ENCODE data around the gene SERPINA12. TPM values are rescaled to one million over a fixed set of nuclear protein-coding genes. Genes with fewer than 3 reads are reported as not detected.

Gene SERPINA12
- total and polyA plus RNA-seq, 2 of the 13 experiments (the other 11 are each of a cell fraction or from before 2014, with no cell fraction given), result 0.08 TPM; not detected in 1

DNA sequence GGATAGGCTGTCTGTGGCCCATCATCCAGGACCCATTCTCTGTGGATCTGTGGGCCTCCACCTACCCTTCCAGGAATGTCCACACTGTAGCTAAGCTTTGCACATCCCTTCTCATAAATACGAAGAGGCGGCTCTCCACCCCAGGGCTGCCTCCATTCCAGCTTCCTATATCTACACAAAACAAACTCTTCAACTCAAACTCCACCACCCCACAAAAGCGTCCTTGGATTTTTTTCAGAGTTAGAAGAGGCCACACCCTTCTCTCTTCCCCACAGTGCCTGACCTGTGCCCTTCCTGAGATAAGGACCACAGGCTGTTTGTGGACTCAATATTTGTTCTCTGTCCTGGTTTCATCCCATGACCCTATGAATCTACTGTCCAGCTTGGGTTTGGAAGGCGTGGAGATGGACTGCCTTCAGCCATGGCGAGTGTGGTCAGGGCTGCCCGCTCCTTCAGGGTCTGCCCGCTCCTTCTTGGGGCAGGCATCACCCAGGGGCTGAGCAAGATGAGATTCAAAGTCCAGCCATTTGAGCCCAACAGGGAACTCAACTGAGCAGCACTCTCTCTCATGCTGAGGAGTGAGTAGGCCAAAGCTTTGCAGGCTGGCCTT, 13.0 kb upstream of the SERPINA12 start (continued):
- TF ChIP-seq ZNF10 (CRISPR knock-in tag; IDR thresholded peaks at IDR 0.05; ENCODE audit: borderline replicate concordance, low read depth), result no peak
- peak; percentile 65 for TF ChIP-seq ZNF343 (CRISPR knock-in tag; IDR thresholded peaks at IDR 0.05)
- peak; percentile 36; the same call in 1 of the 2 replicates for TF ChIP-seq STAG1 (CRISPR knock-in tag; IDR thresholded peaks at IDR 0.05)
- no peak for TF ChIP-seq ZNF24 (IDR thresholded peaks at IDR 0.05)
- no peak for TF ChIP-seq GATAD1 (CRISPR knock-in tag; IDR thresholded peaks at IDR 0.05)
- no peak for TF ChIP-seq ZNF660 (CRISPR knock-in tag; IDR thresholded peaks at IDR 0.05; ENCODE audit: borderline replicate concordance, low read depth)
- no peak for TF ChIP-seq ZNF577 (CRISPR knock-in tag; IDR thresholded peaks at IDR 0.05; ENCODE audit: borderline replicate concordance, low read depth)
- no peak for TF ChIP-seq GPN1 (CRISPR knock-in tag; IDR thresholded peaks at IDR 0.05; ENCODE audit: borderline replicate concordance)
- no peak for TF ChIP-seq ZNF33B (CRISPR knock-in tag; IDR thresholded peaks at IDR 0.05)
- TF ChIP-seq ZNF160 (CRISPR knock-in tag; IDR thresholded peaks at IDR 0.05), result no peak; the same call in 1 of the 2 replicates
- peak; percentile 90 for TF ChIP-seq HDAC2 (CRISPR knock-in tag; IDR thresholded peaks at IDR 0.05)
- TF ChIP-seq ZNF678 (CRISPR knock-in tag; IDR thresholded peaks at IDR 0.05), result no peak
- TF ChIP-seq PHF8 (CRISPR knock-in tag; IDR thresholded peaks at IDR 0.05), result no peak
- 0 out of 2 replicates have a peak, but pooled peaks have one; percentile 54 for TF ChIP-seq ZNF317 (CRISPR knock-in tag; IDR thresholded peaks at IDR 0.05)
- no peak for TF ChIP-seq JARID2 (CRISPR knock-in tag; IDR thresholded peaks at IDR 0.05; ENCODE audit: insufficient replicate concordance)
- TF ChIP-seq CREBL2 (CRISPR knock-in tag; IDR thresholded peaks at IDR 0.05; ENCODE audit: borderline replicate concordance), result no peak
- TF ChIP-seq ISX (CRISPR knock-in tag; conservative IDR thresholded peaks at IDR 0.05), result no peak
- TF ChIP-seq, protein P1, sequence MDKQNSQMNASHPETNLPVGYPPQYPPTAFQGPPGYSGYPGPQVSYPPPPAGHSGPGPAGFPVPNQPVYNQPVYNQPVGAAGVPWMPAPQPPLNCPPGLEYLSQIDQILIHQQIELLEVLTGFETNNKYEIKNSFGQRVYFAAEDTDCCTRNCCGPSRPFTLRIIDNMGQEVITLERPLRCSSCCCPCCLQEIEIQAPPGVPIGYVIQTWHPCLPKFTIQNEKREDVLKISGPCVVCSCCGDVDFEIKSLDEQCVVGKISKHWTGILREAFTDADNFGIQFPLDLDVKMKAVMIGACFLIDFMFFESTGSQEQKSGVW (CRISPR knock-in tag; IDR thresholded peaks at IDR 0.05; ENCODE audit: borderline replicate concordance), result no peak
- TF ChIP-seq ZIK1 (CRISPR knock-in tag; IDR thresholded peaks at IDR 0.05; ENCODE audit: borderline replicate concordance, low read depth), result 0 out of 2 replicates have a peak, but pooled peaks have one; percentile 13
- TF ChIP-seq ZNF614 (CRISPR knock-in tag; IDR thresholded peaks at IDR 0.05; ENCODE audit: borderline replicate concordance), result peak; percentile 42; the same call in 1 of the 2 replicates
- peak; percentile 75; the same call in 1 of the 2 replicates for TF ChIP-seq ZNF296 (CRISPR knock-in tag; conservative IDR thresholded peaks at IDR 0.05)
- 0 out of 2 replicates have a peak, but pooled peaks have one; percentile 17 for TF ChIP-seq ZBTB38 (CRISPR knock-in tag; IDR thresholded peaks at IDR 0.05)
- peak; percentile 92 for TF ChIP-seq RXRB (CRISPR knock-in tag; IDR thresholded peaks at IDR 0.05; ENCODE audit: borderline replicate concordance)
- no peak for TF ChIP-seq ZNF225 (CRISPR knock-in tag; IDR thresholded peaks at IDR 0.05)
- no peak for TF ChIP-seq ZSCAN30 (CRISPR knock-in tag; IDR thresholded peaks at IDR 0.05)
- TF ChIP-seq ZBTB42 (CRISPR knock-in tag; IDR thresholded peaks at IDR 0.05), result no peak
- TF ChIP-seq PHF5A (CRISPR knock-in tag; IDR thresholded peaks at IDR 0.05; ENCODE audit: low read depth, unreplicated experiment), result no peak
- TF ChIP-seq GTF3A (CRISPR knock-in tag; conservative IDR thresholded peaks at IDR 0.05), result no peak
- TF ChIP-seq ZNF30 (CRISPR knock-in tag; IDR thresholded peaks at IDR 0.05), result no peak
- peak; percentile 16; the same call in 1 of the 2 replicates for TF ChIP-seq KAT8 (CRISPR knock-in tag; IDR thresholded peaks at IDR 0.05)
- TF ChIP-seq, protein P2, sequence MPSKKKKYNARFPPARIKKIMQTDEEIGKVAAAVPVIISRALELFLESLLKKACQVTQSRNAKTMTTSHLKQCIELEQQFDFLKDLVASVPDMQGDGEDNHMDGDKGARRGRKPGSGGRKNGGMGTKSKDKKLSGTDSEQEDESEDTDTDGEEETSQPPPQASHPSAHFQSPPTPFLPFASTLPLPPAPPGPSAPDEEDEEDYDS (CRISPR knock-in tag; IDR thresholded peaks at IDR 0.05), result peak; percentile 67

Measured in HepG2 (cell line).